H9 (cell line): ENCODE results near the gene CTNNAL1. TPM values are rescaled to one million over a fixed set of nuclear protein-coding genes. Genes with fewer than 3 reads are reported as not detected.

Experiments
- DNase-seq: peaks from one replicate; pipeline ENCODE4 v3.0.0-alpha.2; 2017
- H2AFZ ChIP-seq: one replicate; pipeline ENCODE4 v1.6.1; 2013; ENCODE audit warnings: mild to moderate bottlenecking, low read length, control low read depth, moderate library complexity
- H2AK5ac ChIP-seq: 2 replicates; pipeline ENCODE4 v1.6.1; 2013; ENCODE audit warnings: low read length, control low read depth, mixed read lengths; ENCODE audit not compliant: insufficient read length
- H2BK120ac ChIP-seq: one replicate; pipeline ENCODE4 v1.6.1; 2013; ENCODE audit warnings: low read depth, mild to moderate bottlenecking, low read length, control low read depth, inconsistent platforms; ENCODE audit not compliant: poor library complexity, severe bottlenecking
- H2BK12ac ChIP-seq: 2 replicates; pipeline ENCODE4 v1.6.1; 2013; ENCODE audit warnings: low read length, control low read depth, mixed read lengths, low read depth; ENCODE audit not compliant: insufficient read length
- H2BK15ac ChIP-seq: 2 replicates; pipeline ENCODE4 v1.6.1; 2013; ENCODE audit warnings: low read depth, low read length, control low read depth
- H2BK20ac ChIP-seq: one replicate; pipeline ENCODE4 v1.6.1; 2013; ENCODE audit warnings: low read depth, mild to moderate bottlenecking, low read length, control low read depth, inconsistent platforms; ENCODE audit not compliant: poor library complexity, severe bottlenecking
- H2BK5ac ChIP-seq: 2 replicates; pipeline ENCODE4 v1.6.1; 2013; ENCODE audit warnings: low read length, control low read depth, mixed read lengths; ENCODE audit not compliant: insufficient read length
- H3K14ac ChIP-seq: 2 replicates; pipeline ENCODE4 v1.6.1; 2013; ENCODE audit warnings: low read length, control low read depth; ENCODE audit not compliant: insufficient read depth
- H3K18ac ChIP-seq: 2 replicates; pipeline ENCODE4 v1.6.1; 2013; ENCODE audit warnings: low read depth, mild to moderate bottlenecking, mixed read lengths, low read length, control low read depth; ENCODE audit not compliant: insufficient read length
- H3K23ac ChIP-seq: 2 replicates; pipeline ENCODE4 v1.6.1; 2013; ENCODE audit warnings: low read length, control low read depth, mixed read lengths, low read depth; ENCODE audit not compliant: insufficient read length
- H3K23me2 ChIP-seq: 2 replicates; pipeline ENCODE4 v1.6.1; 2013; ENCODE audit warnings: low read depth, mild to moderate bottlenecking, mixed read lengths, low read length, control low read depth; ENCODE audit not compliant: insufficient read length, poor library complexity, severe bottlenecking
- H3K27ac ChIP-seq: 2 replicates; pipeline ENCODE4 v1.5.1; 2013; ENCODE audit warnings: low read length, control low read depth, mixed read lengths, low read depth; ENCODE audit not compliant: insufficient read length
- H3K27me3 ChIP-seq: 2 replicates; pipeline ENCODE4 v1.6.1; 2013; ENCODE audit warnings: low read length, control low read depth, inconsistent platforms; ENCODE audit not compliant: insufficient read depth
- H3K4ac ChIP-seq: 2 replicates; pipeline ENCODE4 v1.6.1; 2013; ENCODE audit warnings: low read depth, mild to moderate bottlenecking, control low read depth, inconsistent platforms, low read length, moderate library complexity
- H3K4me1 ChIP-seq: 2 replicates; pipeline ENCODE4 v1.6.1; 2013; ENCODE audit warnings: low read length, control low read depth, inconsistent platforms; ENCODE audit not compliant: insufficient read depth
- H3K4me2 ChIP-seq: 2 replicates; pipeline ENCODE4 v1.6.1; 2013; ENCODE audit warnings: low read length, control low read depth, mixed read lengths; ENCODE audit not compliant: insufficient read length, insufficient read depth
- H3K56ac ChIP-seq: 2 replicates; pipeline ENCODE4 v1.6.1; 2013; ENCODE audit warnings: low read depth, mild to moderate bottlenecking, mixed read lengths, low read length, control low read depth; ENCODE audit not compliant: insufficient read length
- H3K79me1 ChIP-seq: 2 replicates; pipeline ENCODE4 v1.6.1; 2013; ENCODE audit warnings: low read depth, mild to moderate bottlenecking, moderate library complexity, low read length, control low read depth, inconsistent platforms; ENCODE audit not compliant: insufficient read depth, poor library complexity, severe bottlenecking
- H3K79me2 ChIP-seq: 2 replicates; pipeline ENCODE4 v1.6.1; 2013; ENCODE audit warnings: low read length, control low read depth, inconsistent platforms; ENCODE audit not compliant: insufficient read depth
- H3K9ac ChIP-seq: 2 replicates; pipeline ENCODE4 v1.6.1; 2013; ENCODE audit warnings: low read length, control low read depth, mixed read lengths; ENCODE audit not compliant: insufficient read length; ENCODE audit errors: extremely low read depth
- H3K9me3 ChIP-seq: one replicate; pipeline ENCODE4 v1.6.1; 2013; ENCODE audit warnings: low read depth, low read length, inconsistent platforms; ENCODE audit not compliant: control insufficient read depth
- H3T11ph ChIP-seq: one replicate; pipeline ENCODE4 v1.6.1; 2013; ENCODE audit warnings: mild to moderate bottlenecking, low read length, control low read depth, inconsistent platforms
- H4K20me1 ChIP-seq: one replicate; pipeline ENCODE4 v1.6.1; 2013; ENCODE audit not compliant: control insufficient read depth, insufficient read length, insufficient read depth
- H4K5ac ChIP-seq: 2 replicates; pipeline ENCODE4 v1.6.1; 2013; ENCODE audit warnings: low read depth, mild to moderate bottlenecking, mixed read lengths, low read length, control low read depth; ENCODE audit not compliant: insufficient read length
- H4K8ac ChIP-seq: replicated peaks from 2 replicates; pipeline ENCODE4 v1.6.1; 2013; ENCODE audit warnings: low read length, control low read depth, mixed read lengths, low read depth; ENCODE audit not compliant: insufficient read length
- H4K91ac ChIP-seq: 2 replicates; pipeline ENCODE4 v1.6.1; 2013; ENCODE audit warnings: low read depth, mild to moderate bottlenecking, moderate library complexity, mixed read lengths, low read length, control low read depth; ENCODE audit not compliant: insufficient read length
- H3K27ac Mint-ChIP-seq, 3 experiments: 2 replicates in 2 of 3; 3 replicates in 1 of 3; pipeline ENCODE4 v1.8.0; 2020 to 2021; ENCODE audit warnings: mixed read lengths in 3 of 3, mild to moderate bottlenecking in 1 of 3, moderate library complexity in 1 of 3
- H3K27me3 Mint-ChIP-seq: 2 replicates; pipeline ENCODE4 v1.8.0; 2021; ENCODE audit warnings: low read depth, mild to moderate bottlenecking, moderate library complexity, mixed read lengths
- H3K36me3 Mint-ChIP-seq, 3 experiments: 2 replicates in 2 of 3; 3 replicates in 1 of 3; pipeline ENCODE4 v1.8.0; 2020 to 2021; ENCODE audit warnings: low read depth in 3 of 3, mixed read lengths in 3 of 3; ENCODE audit not compliant: insufficient read depth in 1 of 3
- H3K4me1 Mint-ChIP-seq, 2 experiments: 2 replicates each; pipeline ENCODE4 v1.8.0; 2020; ENCODE audit warnings: mixed read lengths in 2 of 2
- H3K4me3 Mint-ChIP-seq, 2 experiments: 2 replicates in 1 of 2; 3 replicates in 1 of 2; pipeline ENCODE4 v1.8.0; 2020 to 2021; ENCODE audit warnings: mild to moderate bottlenecking in 2 of 2, mixed read lengths in 2 of 2, moderate library complexity in 1 of 2
- H3K9me3 Mint-ChIP-seq, 2 experiments: 2 replicates in 1 of 2; 3 replicates in 1 of 2; pipeline ENCODE4 v1.8.0; 2020; ENCODE audit warnings: mild to moderate bottlenecking in 2 of 2, mixed read lengths in 2 of 2, moderate library complexity in 1 of 2
- CTCF ChIP-seq: fragments of 200-600 bp; sonication (generic); conservative IDR thresholded peaks from 3 replicates; pipeline ENCODE4 v1.8.0; 2021; ENCODE audit warnings: antibody characterized with exemption, mild to moderate bottlenecking
- WGBS: extraction: QIAGEN DNeasy Blood & Tissue Kit; methylation state at CpG from one replicate; pipeline ENCODE4 v1.1.7; 2013; ENCODE audit warnings: missing lambda C conversion rate, low lambda C conversion rate, mixed read lengths; ENCODE audit not compliant: insufficient read length; ENCODE audit errors: extremely low coverage; 5-methylcytosine and 5-hydroxymethylcytosine counted together
- total RNA-seq: library from RNA; stranded (reverse); gene quantifications from 2 replicates; pipeline ENCODE4 v1.2.1, GENCODE V29; 2021

Gene CTNNAL1
- total RNA-seq, 1 experiment from 2014 or later = 52.9 TPM

GRCh38 chr9:108928386-108928785 is 84.9 kb downstream of the CTNNAL1 start:
- no peak overlapping the region for H2BK12ac ChIP-seq
- no peak overlapping the region for H3K9ac ChIP-seq
- no peaks in the 10 kb centered on the region for H3K27me3 Mint-ChIP-seq
- no CpG with 5 or more reads among the region's 2 CpGs for WGBS
- no peak overlapping the region for H3K18ac ChIP-seq
- DNase-seq = no peak
- TF ChIP-seq CTCF = no peak
- H3T11ph ChIP-seq = no peak overlapping the region
- H3K23me2 ChIP-seq = peaks cover 7% of the 10 kb centered on the region
- no peak overlapping the region for H2AFZ ChIP-seq
- no peak overlapping the region for H2BK5ac ChIP-seq
- H3K27ac ChIP-seq = no peak overlapping the region
- no peaks in the 10 kb centered on the region for H3K79me1 ChIP-seq
- H3K4me2 ChIP-seq = no peak overlapping the region
- H3K4ac ChIP-seq = no peak overlapping the region
- peaks cover 7 to 9% of the 10 kb centered on the region in 2 experiments for H3K4me1 Mint-ChIP-seq
- H4K8ac ChIP-seq = no peak overlapping the region
- H3K56ac ChIP-seq = no peak overlapping the region
- H3K9me3 ChIP-seq = no peaks in the 10 kb centered on the region
- peaks cover 11% of the 10 kb centered on the region for H3K79me2 ChIP-seq
- no peak overlapping the region for H4K5ac ChIP-seq
- no peaks in the 10 kb centered on the region for H4K20me1 ChIP-seq
- no peak overlapping the region for H4K91ac ChIP-seq
- no peak overlapping the region for H3K27ac Mint-ChIP-seq
- H2BK15ac ChIP-seq = no peak overlapping the region
- no peak overlapping the region for H3K14ac ChIP-seq
- no peak overlapping the region for H2BK120ac ChIP-seq
- H3K27me3 ChIP-seq = no peaks in the 10 kb centered on the region
- H3K9me3 Mint-ChIP-seq = no peaks in the 10 kb centered on the region
- peaks cover 7 to 60% (median 45%) of the 10 kb centered on the region in 3 experiments; a peak in 6 of 7 replicates for H3K36me3 Mint-ChIP-seq
- H3K23ac ChIP-seq = no peak overlapping the region
- H2AK5ac ChIP-seq = no peak overlapping the region
- H3K4me1 ChIP-seq = peaks cover 6% of the 10 kb centered on the region
- no peak overlapping the region for H3K4me3 Mint-ChIP-seq
- no peak overlapping the region for H2BK20ac ChIP-seq
